Body of pancreas (tissue), 4 donors: ENCODE data around the gene SARS1.

Experiments used
- POLR2A ChIP-seq, 3 donors: fragments of 450-650 bp; IDR thresholded peaks; one replicate each; pipeline ENCODE4 v1.6.1; 2016; ENCODE audit warnings: antibody characterized with exemption in 3 of 3, mild to moderate bottlenecking in 2 of 3
- TF ChIP-seq, protein P1 (sequence below), 7 experiments: fragments of 450-650 bp in 4 of 7; fragments of 200-600 bp in 3 of 7; sonication (generic) in 3 of 7; IDR thresholded peaks; one replicate each; pipeline ENCODE4 v1.5.1; 2016 to 2019; ENCODE audit warnings: antibody characterized with exemption in 7 of 7

DNA sequence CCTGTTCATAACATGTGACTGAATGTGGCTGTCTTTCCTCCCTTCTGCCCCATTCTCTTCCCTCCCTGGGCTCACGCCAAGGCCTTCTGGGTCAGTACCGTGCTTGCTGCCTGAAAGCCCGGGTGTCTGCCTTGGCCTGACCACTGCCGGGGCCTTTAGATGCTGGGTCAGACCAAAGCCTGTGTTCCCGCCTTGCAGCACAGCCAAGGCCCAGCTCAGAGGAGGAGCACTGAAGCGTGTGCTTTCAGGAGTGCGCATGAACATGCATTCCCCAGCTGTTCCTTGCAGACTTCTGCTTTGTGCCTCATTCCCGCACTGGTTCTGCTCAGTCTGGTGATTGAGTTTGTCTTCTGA lies 27.0 kb upstream of the SARS1 start:
- TF ChIP-seq, protein P1, sequence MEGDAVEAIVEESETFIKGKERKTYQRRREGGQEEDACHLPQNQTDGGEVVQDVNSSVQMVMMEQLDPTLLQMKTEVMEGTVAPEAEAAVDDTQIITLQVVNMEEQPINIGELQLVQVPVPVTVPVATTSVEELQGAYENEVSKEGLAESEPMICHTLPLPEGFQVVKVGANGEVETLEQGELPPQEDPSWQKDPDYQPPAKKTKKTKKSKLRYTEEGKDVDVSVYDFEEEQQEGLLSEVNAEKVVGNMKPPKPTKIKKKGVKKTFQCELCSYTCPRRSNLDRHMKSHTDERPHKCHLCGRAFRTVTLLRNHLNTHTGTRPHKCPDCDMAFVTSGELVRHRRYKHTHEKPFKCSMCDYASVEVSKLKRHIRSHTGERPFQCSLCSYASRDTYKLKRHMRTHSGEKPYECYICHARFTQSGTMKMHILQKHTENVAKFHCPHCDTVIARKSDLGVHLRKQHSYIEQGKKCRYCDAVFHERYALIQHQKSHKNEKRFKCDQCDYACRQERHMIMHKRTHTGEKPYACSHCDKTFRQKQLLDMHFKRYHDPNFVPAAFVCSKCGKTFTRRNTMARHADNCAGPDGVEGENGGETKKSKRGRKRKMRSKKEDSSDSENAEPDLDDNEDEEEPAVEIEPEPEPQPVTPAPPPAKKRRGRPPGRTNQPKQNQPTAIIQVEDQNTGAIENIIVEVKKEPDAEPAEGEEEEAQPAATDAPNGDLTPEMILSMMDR (IDR thresholded peaks at IDR 0.05), result no peak
- no peak for TF ChIP-seq POLR2A (IDR thresholded peaks at IDR 0.05)
